Choroid plexus epithelial cell (primary cell): Measurements from ENCODE around the gene CSGALNACT2.

ENCODE experiments used
- DNase-seq: peaks from one replicate; pipeline ENCODE4 v3.0.0-alpha.2; 2010; ENCODE audit warnings: low read depth
- H3K4me3 ChIP-seq: 2 replicates; pipeline ENCODE4 v1.5.1; 2011; ENCODE audit warnings: low read depth, mild to moderate bottlenecking, control low read depth, low read length, moderate library complexity
- CTCF ChIP-seq: conservative IDR thresholded peaks from 2 replicates; pipeline ENCODE4 v1.5.1; 2011; ENCODE audit warnings: low read depth, mild to moderate bottlenecking, control low read depth, inconsistent platforms, low read length, moderate library complexity

CSGALNACT2 gene

DNA sequence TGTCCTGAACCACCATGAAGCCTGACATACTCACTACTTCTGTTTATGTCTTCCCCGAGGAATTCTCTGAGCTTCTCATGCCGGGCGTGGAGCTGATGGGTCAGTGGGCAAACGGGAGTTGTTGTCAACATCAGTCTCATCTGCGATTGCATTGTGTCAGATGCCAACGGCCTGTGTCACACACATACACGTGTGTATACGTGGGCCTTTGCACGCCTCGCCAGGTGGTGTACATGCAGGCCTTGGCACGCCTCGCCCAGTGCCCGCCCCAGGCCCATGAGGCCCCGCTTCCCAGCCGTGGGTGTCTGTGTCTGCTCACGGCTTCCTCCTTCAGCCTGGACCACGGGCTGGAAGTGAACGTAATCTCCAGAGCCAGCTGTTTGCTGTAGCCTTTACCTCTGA is 7.5 kb upstream of the CSGALNACT2 start:
- no peak for DNase-seq
- no peak overlapping the region for H3K4me3 ChIP-seq
- TF ChIP-seq CTCF: no peak

GRCh38 chr10:43131256-43131655 is 7.0 kb upstream of the CSGALNACT2 start:
- no peak for DNase-seq
- H3K4me3 ChIP-seq: no peak overlapping the region
- no peak for TF ChIP-seq CTCF

DNA sequence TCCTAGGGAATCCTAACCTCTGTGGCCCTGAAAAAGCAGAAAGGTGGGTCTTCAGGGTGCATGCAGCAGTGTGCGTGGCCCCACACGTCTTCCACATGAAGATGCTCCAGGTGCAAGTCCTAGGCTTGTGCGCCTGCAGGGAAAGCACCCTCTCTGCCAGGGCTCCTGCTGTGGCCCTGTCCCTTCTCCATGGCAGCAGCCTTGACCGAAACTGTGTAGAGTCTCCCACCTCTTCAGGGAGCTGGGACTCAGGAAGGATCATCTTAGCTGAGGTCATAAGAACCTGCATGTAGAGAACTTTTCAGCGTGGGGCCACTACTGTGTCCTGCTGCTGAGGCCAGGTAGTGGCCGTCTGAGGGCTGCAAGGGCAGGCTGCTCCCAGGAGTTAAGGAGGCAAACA is 6.3 kb upstream of the CSGALNACT2 start:
- H3K4me3 ChIP-seq: no peak overlapping the region
- no peak for DNase-seq
- TF ChIP-seq CTCF: no peak

DNA sequence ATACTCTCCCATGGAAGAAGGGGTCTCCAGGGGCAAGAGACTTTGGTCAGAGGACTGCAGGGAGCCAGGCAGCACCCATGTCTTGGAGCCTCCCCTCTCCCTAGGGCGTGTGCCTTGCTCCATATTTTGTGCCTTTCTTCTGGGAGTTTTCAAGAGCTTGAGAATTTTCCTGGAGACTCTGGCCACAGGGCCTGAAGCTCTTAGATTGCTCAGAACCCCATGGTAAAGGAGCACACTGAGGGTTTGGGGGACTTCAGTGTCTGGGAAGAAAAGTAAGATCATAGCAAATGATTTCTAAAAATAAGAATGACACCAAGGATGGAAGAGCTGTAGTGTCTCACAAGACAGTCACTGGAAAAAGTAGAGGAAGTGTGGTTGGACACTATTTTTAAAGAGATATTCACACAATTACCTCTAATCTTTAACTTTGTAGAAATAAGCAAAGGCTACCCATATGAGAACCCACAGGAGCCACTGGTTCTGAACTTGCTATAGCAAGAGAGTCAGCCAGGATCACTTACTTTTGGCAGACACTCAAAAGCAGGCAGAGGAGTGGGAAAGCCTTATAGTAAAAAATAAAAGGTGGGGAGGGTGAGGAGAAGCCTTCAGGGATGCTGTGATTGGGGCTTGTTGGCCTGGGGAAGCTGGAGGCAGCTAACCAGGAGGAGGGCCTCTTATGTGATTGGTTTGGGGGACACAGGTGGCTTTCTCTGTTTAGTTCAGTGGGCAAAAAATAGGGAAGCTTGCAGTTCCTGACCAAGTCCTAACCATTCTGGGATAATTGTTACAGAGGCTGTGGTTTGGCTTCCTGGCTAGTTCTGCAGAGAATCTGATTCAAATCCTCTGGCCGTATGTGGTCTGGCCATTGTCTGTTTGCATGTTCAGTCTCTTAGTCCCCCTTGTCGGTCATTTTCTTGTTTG is 5.1 kb upstream of the CSGALNACT2 start:
- DNase-seq: no peak
- TF ChIP-seq CTCF: no peak
- H3K4me3 ChIP-seq: no peak overlapping the region

GRCh38 chr10:43134126-43134905 is 3.9 kb upstream of the CSGALNACT2 start:
- no peak overlapping the region for H3K4me3 ChIP-seq
- TF ChIP-seq CTCF: no peak
- DNase-seq: no peak

DNA sequence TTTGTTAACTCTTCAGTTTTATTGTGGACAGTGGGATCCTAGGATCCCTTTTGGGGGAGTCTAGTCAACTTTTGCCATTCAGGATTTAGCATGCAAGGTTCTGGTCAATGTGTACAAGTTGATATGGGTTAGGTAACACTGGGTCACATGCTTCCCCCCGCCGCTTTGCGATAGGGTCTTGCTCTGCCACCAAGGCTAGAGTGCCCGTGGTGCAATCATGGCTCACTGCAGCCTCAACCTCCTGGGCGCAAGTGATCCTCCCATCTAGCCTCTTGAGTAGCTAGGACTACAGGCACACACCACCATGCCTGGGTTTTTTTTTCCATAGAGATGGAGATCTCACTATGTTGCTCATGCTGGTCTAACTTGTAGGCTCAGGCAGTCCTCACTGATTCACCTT is 3.2 kb upstream of the CSGALNACT2 start:
- no peak for DNase-seq
- no peak for TF ChIP-seq CTCF
- no peak overlapping the region for H3K4me3 ChIP-seq

DNA sequence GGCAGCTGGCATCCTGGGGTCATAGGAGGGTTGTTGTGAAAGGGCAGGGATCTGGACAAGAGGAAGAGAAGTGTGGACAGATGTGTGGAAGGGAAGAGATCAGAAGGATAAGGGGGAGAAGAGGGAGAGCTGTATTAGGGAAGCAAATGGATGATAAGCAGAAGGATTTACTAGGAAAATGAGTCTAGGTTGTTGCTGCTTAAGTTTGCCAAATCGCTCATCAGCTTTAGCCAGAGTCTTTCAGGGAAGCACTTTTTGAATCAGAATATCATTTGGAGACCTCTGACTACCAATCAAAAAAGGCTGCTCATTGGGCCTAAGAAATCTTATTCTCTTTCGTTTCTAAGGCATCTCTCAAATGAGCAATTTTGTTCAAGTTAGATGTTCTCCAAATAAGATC is 2.6 kb upstream of the CSGALNACT2 start:
- no peak overlapping the region for H3K4me3 ChIP-seq
- DNase-seq: no peak
- TF ChIP-seq CTCF: no peak
